HG02840 (cell line): ENCODE measurements around the gene ADD3.

Source experiments
- ATAC-seq: cut with Tn5 transposase; IDR thresholded peaks from one replicate; pipeline ENCODE4 v1.9.1; 2021; ENCODE audit warnings: mild to moderate bottlenecking, moderate library complexity, moderate number of reproducible peaks; ENCODE audit not compliant: unreplicated experiment, low FRiP score

The ADD3 gene

DNA sequence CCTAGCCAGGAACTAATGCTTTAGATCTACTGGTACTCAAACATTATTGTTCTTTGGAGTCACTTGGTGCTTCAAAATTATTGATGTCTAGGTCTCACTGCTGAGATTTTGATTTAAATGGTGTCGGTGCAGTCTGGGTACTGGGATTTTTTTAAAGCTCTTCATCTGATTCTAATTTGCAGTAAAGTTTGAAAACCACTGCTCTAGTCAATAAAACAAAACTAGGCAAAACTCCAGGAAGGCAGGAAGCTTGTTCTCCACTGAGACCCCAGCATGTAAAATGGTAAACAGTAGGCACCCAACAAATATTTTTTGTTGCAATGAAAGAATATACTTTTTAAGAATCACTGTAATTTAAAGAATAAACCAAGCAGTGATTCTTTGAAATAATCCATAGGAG, 49.7 kb downstream of the ADD3 start:
- no peak for ATAC-seq

- no peak for ATAC-seq
These were observed 50.4 kb downstream of the ADD3 start for GRCh38 chr10:110058212-110058611.

DNA sequence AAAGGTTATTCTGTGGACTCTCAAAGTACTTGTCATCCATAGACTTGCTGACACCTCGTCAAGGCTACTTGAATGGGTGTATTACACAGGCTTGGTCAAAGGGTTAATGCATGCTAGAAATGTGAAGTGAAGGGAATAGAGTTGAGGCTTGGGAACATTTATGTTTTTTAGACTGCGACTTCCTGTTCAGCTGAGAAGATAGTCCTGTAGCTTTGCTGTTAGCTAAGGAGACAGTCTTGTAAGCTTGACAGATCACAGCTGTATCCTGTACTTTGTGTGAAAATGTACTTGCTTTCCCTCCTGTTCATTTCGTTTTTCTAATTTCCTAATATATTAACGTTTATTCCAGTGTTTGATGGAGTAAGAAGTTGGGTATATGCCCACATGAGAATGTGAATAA, 52.1 kb downstream of the ADD3 start:
- ATAC-seq = no peak

DNA sequence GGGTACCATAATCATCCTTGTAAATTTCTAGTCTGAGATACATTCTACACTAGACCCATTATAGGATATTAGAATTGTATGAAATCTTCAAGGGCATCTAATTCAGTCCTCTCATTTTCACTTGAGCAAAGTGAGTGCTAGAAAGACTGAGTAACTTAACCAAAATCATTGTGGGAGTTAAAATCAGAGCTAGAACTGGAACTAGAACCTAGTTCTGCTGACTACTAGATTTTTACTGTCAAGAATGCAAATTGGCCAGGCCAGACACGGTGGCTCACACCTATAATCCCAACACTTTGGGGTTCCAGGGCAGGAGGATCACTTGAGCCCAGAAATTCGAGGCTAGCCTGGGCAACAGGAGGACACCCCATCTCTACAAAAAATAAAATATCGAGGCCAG, 53.9 kb downstream of the ADD3 start:
- ATAC-seq = no peak

- ATAC-seq = no peak
These were observed 57.5 kb downstream of the ADD3 start for GRCh38 chr10:110065269-110065668.

GRCh38 chr10:110067960-110068770, 60.4 kb downstream of the ADD3 start:
- ATAC-seq = peak; percentile 42

GRCh38 chr10:110068780-110069179, 61.0 kb downstream of the ADD3 start:
- ATAC-seq = no peak

DNA sequence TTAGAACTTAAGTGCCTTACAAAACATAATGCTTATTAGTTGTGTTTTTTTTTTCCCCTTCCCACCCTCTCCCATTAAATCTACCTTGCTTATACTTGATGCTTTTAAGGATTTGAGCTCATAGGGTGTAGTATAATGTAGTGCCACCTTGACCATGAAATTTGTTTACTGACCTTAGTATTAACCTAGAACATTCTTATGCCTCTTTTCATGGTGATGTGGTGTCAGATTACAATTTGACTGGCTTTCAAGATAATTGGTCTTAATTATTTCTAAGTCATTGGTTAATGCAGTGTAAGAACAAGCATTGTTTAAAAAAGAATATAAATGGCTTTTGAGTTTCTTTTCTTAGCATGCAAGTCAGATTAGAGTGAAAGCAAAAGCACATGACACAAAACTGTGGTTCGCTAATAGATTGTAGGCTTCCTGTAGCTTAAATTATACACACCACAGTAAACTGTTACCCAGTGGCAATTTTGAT, 61.8 kb downstream of the ADD3 start:
- ATAC-seq = peak; percentile 51

DNA sequence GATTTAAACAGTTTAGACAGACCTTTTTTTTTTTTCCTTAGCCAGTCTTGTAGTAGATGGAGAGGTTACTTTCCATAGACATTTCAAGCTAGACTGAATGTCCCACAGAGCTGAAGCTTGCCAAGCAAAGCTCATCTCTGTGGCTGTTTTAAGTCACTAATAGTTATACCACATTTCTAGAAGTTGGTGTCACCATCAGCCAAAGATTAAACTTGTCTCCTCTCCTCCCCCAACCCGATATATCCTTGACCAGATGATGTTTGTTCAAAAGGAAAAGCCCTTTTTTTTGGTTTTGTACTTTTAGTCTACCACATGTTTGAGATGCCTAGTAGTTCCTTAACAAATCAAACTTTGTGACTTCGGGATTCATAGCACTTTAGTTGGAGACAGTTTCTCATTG, 66.1 kb downstream of the ADD3 start:
- no peak for ATAC-seq

DNA sequence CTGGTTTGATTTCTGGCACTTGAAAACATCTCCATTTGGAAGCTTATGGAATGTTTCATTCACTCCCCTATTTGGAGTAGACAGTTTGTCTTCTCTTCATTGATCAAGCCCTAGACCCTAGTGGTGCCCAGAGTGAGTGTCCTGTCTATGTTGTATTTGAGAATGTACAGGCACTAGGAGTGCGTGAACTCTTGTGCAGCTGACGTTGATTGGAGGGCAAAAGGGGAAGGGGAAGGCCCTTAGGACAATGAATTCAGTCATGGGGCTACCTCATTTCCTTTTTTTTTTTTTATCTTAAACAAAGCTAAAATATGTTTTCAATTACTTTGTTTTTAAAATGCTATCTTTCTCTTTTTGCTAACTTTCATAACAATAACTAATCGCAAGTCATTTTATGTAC, 66.5 kb downstream of the ADD3 start:
- ATAC-seq = no peak

GRCh38 chr10:110074758-110075671, 67.2 kb downstream of the ADD3 start:
- no peak for ATAC-seq

DNA sequence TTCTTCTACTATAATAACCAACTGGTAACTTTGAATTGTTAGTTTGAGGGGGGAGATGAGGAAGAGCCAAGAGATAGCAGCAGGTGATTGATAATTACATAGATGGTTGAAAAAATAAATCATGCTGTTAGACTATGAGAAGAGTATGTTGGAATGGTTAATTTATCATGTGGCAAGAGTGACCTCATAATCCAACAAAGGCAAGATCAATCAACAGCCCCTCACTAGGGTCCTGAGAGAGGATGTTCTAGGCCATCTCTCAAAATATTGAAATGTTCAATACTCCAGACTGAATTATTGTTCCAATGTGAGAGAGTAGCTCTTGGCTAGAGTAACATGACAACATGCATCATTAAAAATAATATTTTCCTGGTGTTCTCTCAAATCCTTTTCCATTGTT, 67.9 kb downstream of the ADD3 start:
- no peak for ATAC-seq

- ATAC-seq = peak; percentile 48
These were observed 69.0 kb downstream of the ADD3 start for GRCh38 chr10:110076559-110077318.

DNA sequence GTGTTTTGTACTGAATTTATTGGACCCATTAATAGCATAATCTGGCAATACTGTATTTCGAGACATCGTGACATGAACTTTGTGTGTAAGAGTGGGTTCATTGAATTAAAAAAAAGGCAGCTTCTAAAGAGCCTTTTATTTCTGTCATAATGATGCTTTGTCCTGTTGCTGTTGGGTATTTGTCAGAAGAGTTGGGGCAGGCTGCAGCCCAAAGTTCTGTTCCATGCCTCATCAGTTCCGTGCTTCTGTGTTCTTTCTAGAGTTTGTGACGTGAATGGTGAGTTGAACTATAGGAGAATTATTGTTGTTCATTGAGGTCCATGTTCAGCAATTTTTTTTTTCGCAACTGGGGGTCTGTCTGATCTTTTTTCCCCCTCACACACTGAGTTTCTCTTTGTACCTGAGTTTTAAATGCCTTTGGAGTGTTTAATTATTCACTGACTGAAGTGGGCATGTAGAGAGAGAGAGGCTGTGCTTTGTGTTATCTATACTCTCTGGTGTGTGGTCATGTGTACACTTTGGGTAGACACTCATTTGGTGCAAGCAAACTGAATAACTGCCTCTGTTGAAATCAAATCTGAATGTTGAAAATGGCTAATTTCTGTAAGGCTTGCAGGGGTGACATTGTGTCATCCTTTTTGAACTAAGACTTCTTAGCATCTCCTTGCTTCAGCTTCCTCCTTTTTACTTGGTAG, 69.8 kb downstream of the ADD3 start:
- ATAC-seq = no peak

- no peak for ATAC-seq
These were observed 70.5 kb downstream of the ADD3 start for GRCh38 chr10:110078317-110078716.

DNA sequence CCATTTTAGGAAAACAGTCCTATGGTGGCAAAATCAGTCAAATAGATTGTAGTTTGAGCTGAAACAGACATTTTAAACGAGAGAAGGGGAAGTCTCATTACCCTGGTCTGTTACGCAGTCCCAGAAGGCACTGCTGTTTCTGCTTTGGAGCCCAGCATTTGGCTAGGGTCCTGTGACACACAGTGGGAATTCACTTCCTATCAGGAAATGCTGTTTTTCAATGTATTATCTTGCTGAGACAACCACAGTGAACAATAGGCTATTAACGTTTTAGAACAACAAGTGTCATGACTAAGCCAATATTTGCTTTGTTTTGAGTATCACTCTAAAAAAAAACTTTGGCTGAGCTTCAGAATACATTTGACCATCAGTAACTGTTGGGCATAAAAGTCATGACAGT, 74.1 kb downstream of the ADD3 start:
- no peak for ATAC-seq

DNA sequence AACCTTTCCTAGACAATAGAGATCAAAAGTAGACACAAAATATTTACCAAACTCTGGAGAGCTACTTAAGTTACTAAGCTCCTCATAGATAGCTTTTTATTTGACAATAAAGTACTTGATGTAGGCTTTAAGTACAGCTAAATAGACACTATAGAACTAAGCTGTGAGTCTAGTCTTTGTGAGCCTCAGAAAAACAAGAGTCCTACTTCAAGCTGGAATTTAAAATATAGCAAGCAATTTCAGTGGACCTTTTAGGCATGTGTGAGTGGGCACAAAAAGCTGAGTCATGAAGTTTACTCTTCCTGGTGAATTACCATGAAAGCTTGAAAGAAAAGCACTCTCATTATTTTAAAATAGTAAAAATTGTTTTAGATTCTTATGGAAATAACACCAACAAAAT, 76.1 kb downstream of the ADD3 start:
- no peak for ATAC-seq

GRCh38 chr10:110087682-110088081, 79.9 kb downstream of the ADD3 start:
- ATAC-seq = no peak

DNA sequence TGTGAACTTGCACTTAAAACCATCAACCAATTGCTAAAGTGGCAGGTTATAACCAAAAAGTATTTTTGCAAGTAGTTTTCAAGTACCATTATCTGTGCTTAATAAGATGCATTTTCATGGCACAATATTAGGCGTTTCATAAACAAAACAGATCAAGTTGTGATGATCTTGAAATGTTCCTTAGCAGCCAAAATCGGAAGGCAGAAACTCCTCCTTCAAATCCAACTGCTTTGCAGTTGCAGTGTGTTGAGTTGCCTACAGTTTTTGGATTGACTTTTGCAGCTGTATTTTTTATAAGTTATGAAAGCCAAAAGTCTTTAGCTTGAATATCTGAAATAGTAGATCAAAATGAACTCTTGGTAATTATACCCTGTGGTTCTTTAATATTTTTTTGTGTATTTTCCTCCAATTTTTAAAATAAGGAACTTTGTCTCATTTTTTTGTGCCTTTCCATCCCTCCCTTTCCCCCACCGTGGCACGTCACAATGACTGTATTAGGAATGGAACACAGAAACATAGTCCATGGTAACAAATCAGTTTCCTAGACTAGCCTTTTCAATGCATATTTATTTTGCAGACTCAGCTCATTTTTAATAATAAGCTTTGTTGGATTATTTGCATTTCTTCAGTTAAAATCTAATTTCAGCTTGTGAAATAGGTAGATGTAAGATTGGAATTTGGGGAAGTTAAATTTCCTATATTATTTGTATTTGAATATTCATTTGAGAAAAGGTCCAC, 80.8 kb downstream of the ADD3 start:
- ATAC-seq = no peak
